Pulmonary artery endothelial cell (primary cell): Measurements from ENCODE around the gene ARMC6. TPM values are rescaled to one million over a fixed set of nuclear protein-coding genes. Genes with fewer than 3 reads are reported as not detected.
A peak's percentile ranks its signal among the peaks of the same experiment; 100 is the strongest.

ENCODE experiments used
- DNase-seq: peaks from one replicate; pipeline ENCODE4 v3.0.0-alpha.2; 2011; ENCODE audit warnings: low read depth, low spot score
- total RNA-seq: library from RNA; depleted of rRNA; stranded (reverse); fragments of >200 nt; gene quantifications from 2 replicates; pipeline ENCODE4 v1.2.3, GENCODE V29; 2014

ARMC6 gene
- 51.1 and 68.3 TPM in 2 replicates for total RNA-seq

DNA sequence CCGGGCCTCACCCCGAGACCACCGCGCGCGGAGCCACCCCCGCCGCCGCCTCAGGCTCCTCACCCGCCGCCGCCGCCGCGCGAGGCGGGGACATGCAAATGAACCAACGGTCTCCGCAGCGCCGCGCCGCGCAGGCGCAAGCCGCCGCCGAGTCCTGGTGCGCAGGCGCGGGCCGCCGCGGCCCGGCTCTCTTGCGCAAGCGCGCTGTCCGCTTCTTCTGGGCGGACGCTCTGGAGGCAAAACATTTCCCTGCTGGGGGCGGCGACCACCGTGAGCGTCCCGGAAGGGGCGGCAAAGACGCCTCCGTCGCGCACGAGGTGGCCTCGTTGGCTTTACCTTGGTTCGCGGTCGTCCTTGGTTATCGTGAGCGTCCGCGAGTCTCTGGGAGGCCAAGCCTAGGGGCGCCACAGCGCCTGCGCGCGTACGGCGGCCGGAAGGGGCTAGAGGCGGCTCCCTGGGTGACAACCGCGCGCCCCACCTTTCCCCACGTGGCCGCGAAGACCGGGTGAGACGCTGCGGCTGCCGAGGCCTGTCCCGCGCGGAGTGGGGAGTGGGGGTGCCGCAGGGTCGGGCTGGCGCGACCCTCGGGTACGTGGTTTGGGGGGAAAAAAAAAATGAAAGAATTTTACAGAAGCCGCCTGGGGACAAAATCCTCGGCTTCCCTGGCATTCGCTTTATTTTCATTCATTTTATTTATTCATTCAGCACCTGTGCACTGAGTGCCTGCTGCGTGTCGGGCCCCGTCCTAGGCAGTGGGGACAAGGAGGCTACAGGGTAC lies at the start of gene ARMC6, which contains the start of gene SUGP2:
TSS of gene ARMC6 (plus strand) at position 178 of the 778 bp plus-strand sequence. CDS start 607 bp downstream, outside the sequence.
TSS of gene SUGP2 (minus strand) at position 92 of the 778 bp plus-strand sequence. CDS start 2,446 bp downstream, outside the sequence.
- DNase-seq: peak; percentile 56

DNA sequence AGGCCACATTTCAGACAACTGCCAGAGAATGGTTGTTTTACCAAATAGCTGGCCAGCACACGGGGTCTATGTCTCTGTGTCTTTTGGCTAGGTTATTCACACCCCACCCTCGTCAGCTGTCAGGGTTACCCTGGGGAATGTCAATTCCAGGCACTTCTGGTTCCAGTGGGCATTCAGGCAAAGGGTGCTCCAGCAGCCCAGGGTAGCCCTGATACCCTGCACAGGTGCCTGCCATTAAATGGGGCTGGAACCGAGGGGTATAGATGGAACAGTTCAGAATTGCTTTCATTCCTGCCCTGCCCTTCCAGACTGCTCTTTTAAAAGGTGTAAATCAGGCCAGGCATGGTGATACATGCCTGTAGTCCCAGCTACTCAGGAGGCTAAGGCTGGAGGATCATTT lies 49.2 kb upstream of the ARMC6 start:
- no peak for DNase-seq

DNA sequence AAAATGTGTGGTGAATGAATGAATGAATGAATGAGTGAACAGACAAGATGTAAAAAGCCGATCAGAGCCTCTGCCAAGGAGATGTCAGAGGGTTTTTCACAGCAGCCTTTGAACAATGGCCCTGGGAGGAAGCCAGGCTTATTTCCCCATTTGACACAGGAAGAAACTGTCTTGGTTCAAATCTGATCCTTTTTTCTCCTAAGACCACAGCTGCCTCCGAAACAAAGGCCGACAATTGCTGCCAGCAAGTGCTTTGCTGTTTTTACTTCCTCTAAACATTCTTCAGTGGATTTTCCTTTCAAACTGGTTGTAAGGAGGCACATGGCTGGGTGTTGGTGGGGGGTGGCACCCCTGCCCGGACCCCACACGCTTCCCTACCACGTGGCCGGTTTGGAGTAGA lies 48.1 kb upstream of the ARMC6 start:
- DNase-seq: peak; percentile 86

DNA sequence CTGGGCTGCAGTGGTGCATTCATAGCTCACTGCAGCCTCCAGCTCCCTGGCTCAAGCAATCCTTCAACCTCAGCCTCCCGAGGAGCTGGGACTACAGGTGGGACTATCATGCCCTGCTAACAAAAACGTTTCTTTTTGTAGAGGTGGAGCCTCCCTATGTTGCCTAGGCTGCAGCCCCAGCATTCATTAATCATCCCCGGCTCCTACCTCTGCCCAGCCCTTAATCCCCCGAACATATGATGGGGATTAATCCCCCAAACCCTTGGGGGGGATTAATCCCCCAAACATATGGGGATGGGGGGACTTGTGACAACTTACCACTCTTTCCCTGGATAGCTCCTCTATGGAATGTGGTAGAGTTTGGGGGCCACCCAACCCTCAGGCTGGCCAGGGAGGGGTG lies 45.9 kb upstream of the ARMC6 start:
- no peak for DNase-seq

DNA sequence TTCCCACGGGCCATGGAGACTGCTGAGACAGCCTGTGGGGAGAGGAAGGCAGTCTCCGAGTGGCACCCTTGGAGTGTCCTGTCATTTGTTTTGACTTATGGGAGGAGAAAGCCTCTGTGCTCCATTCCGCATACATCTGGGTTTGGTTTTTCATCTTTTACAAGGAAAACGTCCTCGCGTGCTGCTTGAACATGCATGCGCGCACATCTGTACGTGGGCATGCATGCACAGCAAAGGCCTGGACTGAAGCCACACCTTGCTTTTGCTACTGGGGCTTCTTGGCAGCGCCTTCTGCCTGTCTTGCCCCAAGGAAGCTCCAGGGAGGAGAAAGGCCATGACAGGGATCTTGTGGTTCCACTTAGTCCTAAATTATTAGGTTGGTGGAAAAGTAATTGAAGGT lies 44.1 kb upstream of the ARMC6 start:
- DNase-seq: no peak

DNA sequence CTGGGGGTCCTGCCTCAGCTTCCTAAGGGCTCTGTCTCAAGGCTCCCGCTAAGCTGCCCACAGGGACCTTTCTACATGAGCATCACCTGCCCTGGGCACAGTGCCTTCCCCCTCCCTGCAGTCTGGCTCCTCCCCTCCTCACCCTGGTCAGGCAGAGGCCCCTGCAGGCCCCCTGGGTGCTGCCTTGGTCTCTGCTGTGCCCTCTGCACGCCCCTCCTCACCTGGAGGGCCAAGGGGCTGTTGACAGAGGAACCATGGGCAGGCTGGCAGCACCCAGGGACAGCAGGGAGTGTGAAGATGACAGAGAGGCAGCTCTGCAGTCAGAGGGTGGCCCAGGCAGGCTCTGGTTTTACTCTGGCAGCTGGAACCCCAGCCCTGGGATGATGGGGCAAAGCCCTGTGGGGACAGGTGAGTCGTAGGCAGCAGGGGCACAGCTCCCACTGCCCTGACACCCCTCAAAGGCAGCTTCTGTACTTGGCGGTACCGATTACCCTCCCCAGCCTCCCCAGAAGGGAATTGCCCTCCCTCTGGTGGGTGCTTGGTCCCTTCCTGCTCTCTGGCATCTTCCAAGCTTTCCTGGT lies 43.2 kb upstream of the ARMC6 start:
- DNase-seq: no peak

DNA sequence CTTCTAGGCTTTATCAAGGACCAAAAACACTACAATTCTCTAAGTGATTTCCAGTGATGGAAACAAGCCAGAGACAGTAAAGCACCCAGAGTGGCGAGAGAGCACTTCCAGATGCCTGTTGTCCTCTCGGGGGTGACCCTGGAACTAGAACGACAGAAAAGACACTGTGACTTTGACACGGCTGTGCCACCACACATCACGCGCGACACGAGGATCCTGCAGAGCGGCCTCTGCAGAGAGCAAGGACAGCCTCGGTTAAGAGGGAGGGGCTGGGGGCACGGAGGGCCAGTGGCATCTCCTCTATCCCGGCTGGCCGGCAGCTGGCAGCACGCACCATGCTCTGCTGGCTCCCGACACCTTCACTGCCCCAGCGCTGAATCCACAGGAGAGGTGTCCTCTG lies 42.4 kb upstream of the ARMC6 start:
- no peak for DNase-seq

DNA sequence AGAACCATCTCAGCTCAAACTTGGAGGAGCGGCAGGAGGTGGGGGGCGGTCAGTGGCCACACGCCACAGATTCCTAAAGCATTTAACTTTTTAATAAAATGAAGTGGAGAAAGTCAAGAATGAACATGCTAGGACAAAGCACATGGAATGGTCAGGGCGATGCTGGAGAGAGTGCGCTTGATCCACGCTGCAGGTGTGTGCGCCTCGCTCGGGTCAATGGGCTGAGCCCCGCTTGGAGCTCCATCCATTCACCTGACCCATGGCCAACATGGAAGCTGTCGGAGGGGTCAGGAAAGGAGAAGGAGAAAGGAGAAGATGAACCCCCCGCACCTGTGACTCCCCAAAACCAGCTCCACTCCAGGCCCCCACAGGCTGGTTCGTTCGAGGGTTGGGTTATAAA lies 41.9 kb upstream of the ARMC6 start:
- DNase-seq: no peak

DNA sequence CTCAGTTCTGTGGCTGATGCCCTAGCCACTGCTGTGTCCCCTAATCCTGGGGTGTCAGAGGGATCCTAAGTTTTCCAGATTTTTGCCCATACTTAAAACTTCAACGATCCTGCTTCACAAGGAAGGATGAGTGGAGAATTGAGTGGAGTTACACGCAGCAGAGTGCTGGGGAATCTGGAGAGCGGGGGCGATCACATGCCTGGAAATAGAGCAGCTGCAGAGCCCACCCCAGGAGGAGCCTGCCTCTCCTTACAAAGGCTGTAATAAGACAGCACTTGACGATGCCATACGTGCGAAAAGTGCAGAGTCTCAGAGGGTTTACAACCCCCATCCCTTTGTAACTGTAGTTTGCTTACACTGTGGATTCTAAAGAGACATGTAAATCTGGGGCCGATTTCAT lies 40.7 kb upstream of the ARMC6 start:
- no peak for DNase-seq

DNA sequence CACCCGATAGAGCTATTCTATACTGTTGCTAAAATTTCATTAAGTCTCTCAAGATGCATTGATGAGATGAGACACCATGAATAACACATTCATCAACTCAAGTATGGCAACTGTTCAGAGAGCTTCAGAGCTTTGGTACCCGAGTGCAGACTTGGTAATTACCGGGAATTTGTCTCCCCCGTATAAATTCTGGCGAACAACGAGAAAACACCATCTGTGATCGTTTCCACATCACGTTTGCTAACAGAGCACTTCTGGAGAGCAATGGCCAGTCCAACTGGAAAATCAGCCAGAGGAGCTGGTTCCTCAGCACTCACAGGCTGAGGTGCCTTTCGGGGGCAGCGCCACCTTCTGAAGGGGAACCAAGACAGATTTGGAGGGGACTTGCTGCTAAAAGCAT lies 40.3 kb upstream of the ARMC6 start:
- no peak for DNase-seq

DNA sequence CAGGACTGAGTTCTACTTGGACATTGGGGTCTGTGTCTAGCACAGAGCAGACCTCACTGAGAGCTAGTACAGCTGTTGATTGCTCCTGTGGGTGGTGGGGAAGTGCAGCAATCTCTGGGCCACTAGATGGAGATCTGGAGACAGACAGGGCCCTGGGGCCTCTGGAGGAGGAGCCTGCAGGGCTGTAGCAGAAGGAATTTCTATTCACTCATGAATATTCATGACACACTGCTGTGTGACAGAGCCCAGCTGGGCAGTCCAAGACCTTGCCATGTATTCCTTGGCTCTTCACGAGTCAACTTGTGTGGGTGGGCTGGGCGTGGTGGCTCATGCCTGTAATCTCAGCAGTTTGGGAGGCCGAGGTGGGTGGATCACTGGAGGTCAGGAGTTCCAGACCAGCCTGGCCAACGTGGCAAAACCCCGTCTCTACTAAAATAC lies 37.6 kb upstream of the ARMC6 start:
- peak; percentile 53 for DNase-seq

DNA sequence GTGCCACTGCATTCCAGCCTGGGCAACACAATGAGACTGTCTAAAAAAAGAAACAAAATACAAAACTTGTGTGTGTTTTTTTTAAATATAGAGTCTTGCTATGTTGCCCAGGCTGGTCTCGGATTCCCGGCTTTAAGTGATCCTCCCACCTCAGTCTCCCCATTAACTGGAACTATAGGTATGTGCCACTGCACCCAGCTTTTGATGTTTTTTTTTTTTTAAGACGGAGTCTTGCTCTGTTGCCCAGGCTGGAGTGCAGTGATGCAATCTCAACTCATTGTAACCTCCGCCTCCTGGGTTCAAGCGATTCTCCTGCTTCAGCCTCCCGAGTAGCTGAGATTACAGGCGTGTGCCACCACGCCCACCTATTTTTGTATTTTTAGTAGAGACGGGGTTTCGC lies 37.1 kb upstream of the ARMC6 start:
- DNase-seq: no peak

DNA sequence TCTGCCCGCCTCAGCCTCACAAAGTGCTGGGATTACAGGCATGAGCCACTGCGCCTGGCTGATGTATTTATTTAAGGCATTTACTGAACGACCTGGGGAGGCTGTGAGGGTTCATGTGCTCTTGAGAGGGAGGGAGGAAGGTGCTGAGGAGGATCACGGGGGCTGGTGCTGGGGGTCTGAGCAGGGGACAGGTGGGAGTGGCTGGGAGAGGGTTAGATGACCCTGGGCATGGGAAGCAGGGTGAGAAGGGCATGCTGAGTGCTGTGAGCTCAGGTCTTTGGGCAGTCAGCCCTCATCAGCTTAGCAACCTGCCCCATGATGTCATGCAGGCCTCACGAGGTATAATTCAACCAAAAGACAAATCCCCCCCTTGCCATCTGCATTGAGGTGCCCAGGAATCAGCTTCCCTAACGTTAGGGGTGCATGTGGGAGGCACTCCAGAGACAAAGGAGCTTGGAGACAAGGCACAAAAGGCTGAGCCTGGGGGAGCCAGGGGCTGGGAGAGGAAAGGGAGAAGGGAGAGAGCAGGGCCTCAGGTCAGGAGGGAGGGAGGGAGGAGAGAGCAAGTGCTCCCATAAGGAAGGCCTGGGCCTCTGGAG lies 36.5 kb upstream of the ARMC6 start:
- DNase-seq: no peak

DNA sequence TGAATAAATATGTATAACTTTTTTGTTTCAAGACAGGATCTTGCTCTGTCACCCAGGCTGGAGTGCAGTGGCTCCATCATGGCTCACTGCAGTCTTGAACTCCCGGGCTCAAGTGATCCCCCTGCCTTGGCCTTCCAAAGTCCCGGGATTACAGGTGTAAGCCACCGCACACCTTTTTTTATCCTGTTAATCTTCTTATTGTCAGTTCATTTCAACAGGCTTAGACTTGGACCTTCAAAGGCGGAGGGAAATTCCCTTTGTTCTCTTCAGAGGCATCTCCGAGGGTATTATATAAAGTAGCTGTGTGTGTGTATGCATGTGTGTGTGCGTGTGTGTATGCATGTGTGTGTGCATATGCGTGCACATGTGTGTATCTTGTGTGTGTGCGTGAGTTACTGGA lies 35.1 kb upstream of the ARMC6 start:
- DNase-seq: no peak

DNA sequence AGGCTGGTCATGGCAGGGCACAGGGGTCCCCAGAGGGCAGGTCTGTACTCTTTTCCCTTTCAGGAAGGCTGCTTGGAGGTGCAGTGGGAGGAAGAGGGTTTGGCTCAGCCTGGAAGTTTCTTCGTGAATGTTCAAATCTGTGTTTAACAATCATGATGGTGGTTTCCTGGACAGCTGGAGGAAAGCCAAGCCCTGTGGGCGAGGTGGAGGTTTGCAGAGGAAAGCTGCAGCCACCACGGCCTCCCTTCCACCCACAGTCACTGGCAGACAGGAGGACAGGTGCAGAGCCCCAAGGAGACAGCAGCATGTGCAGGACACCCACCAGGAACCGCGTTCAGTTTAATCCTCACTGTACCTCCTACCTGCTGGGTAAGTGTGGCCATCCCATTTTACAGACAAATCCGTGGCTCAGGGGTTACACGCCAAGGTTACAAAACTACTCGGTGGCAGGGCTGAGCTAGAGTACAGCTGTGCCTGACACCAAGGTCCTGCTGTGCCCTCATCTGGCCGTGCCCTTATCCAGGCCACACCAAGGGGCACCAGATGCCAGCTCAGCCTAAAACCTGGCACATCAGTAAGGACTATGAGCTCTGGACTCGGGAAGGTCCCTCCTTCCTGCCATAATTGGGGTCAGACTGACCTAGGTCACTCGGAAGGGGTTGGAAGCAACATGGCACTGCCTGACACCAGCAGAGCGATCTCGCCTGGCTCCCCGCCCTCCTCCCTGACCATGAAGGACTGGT lies 34.2 kb upstream of the ARMC6 start:
- no peak for DNase-seq

DNA sequence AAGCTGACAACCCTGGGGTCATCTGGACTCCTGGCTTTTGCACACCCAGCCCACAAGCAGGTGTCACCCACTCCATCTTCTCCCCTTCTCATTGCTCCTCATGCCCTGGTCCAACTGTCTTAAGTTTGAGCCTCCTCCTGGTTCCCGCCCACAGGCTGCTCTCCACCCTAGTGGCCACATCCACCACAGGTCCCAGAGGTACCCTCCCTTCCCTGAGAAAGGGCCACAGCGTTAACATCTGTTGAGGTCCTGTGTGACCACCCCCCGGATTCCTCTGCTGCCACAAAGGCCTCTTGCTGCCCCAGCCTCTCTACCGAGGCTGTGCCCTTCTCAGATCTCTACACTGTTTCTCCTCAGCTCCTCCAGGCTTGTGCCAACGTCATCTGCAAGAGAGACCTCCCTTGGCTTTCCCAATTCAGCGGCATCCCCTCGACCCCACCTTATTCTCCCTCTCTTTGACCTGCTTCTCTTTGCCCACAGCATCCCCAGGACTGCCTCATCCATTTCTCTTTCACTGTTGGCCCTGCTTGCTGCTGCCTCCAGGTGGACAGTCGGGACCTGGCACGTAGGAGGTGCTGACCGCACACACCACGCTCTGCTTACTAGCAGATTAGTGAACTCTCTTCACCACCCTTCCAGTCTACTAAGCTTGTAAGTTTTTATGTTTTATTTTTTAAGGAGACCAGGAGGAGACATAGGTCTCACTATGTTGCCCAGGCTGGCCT lies 33.3 kb upstream of the ARMC6 start:
- DNase-seq: no peak

DNA sequence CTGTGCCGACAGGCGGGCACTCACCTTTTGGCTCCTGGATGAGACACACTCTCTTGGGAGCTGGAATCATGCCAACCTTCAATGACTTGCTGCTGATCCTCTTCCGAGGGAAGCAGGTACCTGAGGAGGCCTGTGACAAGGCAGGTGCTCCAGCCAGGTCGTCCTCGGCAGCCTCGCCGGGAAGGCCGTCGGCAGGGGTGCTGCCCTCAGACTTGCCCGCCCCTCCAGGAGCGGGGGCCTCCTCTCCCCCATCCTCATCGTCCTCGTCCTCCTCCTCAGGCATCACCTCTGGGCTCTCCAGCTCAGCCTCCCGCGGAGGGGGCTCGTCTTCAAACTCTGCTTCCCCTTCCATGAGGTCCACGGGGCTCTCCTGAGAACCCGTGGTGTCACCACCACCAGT lies 29.3 kb upstream of the ARMC6 start:
- no peak for DNase-seq

DNA sequence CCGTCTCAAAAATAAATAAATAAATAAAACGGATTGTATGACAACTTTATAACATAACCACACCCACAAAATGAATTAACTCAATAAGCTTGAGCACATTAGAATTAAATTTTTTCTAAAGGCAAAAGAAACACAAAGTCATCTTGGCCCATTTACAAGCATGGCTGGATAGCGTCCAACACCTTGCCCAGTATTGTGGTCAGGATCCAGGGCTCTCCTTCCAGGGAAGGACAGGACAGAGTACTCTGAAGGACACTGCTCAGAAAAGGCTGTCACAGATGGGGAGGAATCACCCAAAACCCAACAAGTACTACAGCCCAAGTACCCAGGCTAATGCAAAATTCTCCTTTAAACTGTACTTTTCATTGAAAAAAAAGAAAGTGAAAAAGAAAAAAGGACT lies 27.2 kb upstream of the ARMC6 start:
- no peak for DNase-seq

DNA sequence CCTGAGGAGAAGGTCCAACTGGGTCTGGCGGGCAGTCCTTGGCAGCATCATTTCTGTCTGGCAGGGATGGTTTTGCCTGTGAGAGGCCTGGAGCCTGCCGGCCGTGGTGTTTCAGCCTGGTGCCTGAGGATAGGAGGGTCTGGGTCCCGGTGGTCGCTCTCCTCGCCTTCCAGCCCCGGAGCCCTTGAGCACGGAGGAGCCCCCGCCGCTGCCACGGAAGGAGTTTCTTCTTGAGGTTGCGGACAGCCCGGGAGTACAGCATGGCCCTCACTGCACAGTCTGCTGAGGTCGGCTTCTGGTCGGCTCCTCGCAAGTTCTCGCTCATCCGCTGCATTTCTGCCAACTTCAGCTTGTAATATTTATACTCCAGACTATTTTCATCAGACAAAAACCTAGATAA lies 23.5 kb upstream of the ARMC6 start:
- DNase-seq: no peak

DNA sequence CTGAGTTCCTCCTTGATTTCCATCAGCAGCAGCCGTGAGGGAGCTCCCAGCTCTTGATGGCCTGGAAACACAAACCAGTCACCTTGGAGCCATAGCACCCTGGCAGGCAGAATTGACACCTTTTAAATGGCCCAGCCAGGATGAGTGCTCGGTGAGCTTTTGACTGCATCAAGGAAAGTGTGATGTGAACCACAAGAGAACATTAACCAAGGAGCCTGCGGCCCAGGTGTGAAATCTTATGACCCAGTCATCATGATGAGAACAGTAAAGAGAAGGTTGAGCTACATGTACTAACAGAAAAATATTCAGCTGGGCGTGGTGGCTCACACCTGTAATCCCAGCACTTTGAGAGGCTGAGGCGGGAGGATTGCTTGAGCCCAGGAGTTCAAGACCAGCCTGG lies 22.9 kb upstream of the ARMC6 start:
- DNase-seq: no peak

DNA sequence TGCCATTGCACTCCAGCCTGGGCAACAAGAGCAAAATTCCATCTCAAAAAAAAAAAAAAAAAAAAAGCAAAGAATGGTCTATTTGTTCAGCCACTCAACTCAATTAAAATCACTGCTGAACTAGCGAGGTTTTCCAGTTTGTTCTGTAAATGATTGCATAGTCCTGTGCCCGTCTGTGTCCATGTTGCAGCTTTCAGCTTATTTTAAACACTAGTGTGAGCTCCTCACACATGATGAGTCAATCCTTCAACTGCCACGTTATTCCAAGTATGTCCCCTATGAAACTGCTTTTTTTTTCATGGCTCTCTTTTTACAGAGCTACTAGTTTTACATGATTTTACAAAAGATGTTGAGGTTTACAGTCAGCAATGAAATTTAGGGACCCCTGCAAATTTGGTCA lies 12.3 kb upstream of the ARMC6 start:
- DNase-seq: no peak
